Ectodermal cell (in vitro differentiated cells): ENCODE results near the gene RABL3.

Experiments
- H3K27ac ChIP-seq: 2 replicates; pipeline ENCODE4 v1.7.0; 2013; ENCODE audit warnings: mild to moderate bottlenecking, low read depth, low read length; ENCODE audit not compliant: insufficient read depth, poor library complexity, severe bottlenecking
- H3K27me3 ChIP-seq: 2 replicates; pipeline ENCODE4 v1.7.0; 2013; ENCODE audit warnings: mild to moderate bottlenecking, low read length; ENCODE audit not compliant: insufficient read depth, control insufficient read depth, poor library complexity, severe bottlenecking
- H3K36me3 ChIP-seq: one replicate; pipeline ENCODE4 v1.7.0; 2013; ENCODE audit warnings: low read length; ENCODE audit not compliant: control insufficient read depth, insufficient read depth
- H3K4me1 ChIP-seq: one replicate; pipeline ENCODE4 v1.7.0; 2013; ENCODE audit warnings: low read length; ENCODE audit not compliant: control insufficient read depth, insufficient read depth
- H3K4me3 ChIP-seq: 2 replicates; pipeline ENCODE4 v1.7.0; 2013; ENCODE audit warnings: low read depth, low read length, control low read depth; ENCODE audit not compliant: insufficient read depth
- H3K9me3 ChIP-seq: 2 replicates; pipeline ENCODE4 v1.7.0; 2013; ENCODE audit warnings: mild to moderate bottlenecking, low read length, moderate library complexity; ENCODE audit not compliant: control insufficient read depth
- WGBS, 2 experiments: methylation state at CpG; one replicate each; pipeline ENCODE4 v1.1.7; 2013; ENCODE audit warnings: missing lambda C conversion rate in 2 of 2; 5-methylcytosine and 5-hydroxymethylcytosine counted together

RABL3 gene

DNA sequence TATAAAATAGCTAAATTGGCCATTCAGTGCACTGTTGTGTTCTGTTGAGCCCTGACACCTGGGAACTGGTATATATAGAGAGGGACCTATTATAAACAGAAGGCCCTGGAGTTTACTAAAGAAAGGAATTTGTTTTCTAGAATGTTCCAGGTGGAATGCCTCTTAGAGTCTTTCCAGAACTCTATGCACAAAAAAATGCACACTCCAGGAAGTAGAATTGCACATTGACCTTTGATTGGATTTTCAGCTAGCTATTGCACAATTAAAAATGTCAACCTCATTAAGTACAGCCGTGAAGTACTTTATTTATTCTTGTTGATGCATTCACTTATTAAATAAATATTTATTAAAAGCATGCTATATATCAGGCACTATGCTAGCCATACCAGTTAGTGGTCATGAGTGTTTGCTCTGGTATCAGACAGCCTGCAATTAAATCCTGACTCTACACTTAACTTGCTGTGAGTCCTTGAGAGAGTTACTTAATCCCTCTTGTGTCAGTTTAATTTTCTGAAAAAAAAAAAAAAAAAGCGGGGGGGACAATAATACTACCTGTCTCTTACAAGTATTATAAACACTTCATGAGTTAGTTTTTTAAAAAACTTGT is 105.4 kb downstream of the RABL3 start:
- Histone ChIP-seq H3K27ac (no peak overlapping the region), H3K27me3 (no peaks in the 10 kb centered on the region), H3K4me1 (no peaks in the 10 kb centered on the region), H3K36me3 (no peaks in the 10 kb centered on the region), H3K9me3 (no peaks in the 10 kb centered on the region), H3K4me3 (no peak overlapping the region)
- WGBS, 2 experiments = no CpG with 5 or more reads among the region's 2 CpGs
